ENCODE results near the gene TSSK3.

- TF ChIP-seq CTCF (conservative IDR thresholded peaks at IDR 0.05) (no peak), EZH2 (IDR thresholded peaks at IDR 0.05; ENCODE audit: low read depth) (no peak)
Observed at GRCh38 chr1:32332290-32333079, 29.9 kb upstream of the TSSK3 start.
